PC-3 (cell line): ENCODE results near the gene SRGAP2B. TPM values are rescaled to one million over a fixed set of nuclear protein-coding genes. Genes with fewer than 3 reads are reported as not detected.
"Not testable (repeated sequence)": the region's sequence is repeated elsewhere in the genome, so short reads cannot be mapped to it uniquely, and the experiment has no call there.

Source experiments
- ATAC-seq: fragments of 200-7000 bp; cut with Tn5 transposase; 2 replicates; pipeline ENCODE4 v1.9.1; 2020; ENCODE audit warnings: mild to moderate bottlenecking, moderate library complexity
- BruUV-seq: library from RNA; stranded (reverse); fragments of 400-500 nt; replicated peaks from 2 replicates; lab custom pipeline; 2021; lab: Mats Ljungman, UMichigan
- CTCF ChIA-PET: fragments of 300-600 bp; sonication (Branson Sonifier 250); formaldehyde crosslinking; loops from one replicate; lab custom pipeline; 2022; ENCODE audit warnings: antibody characterized with exemption; lab: Charles Lee
- POLR2A ChIA-PET: fragments of 300-600 bp; sonication (Branson Sonifier 250); formaldehyde crosslinking; loops from one replicate; lab custom pipeline; 2022; ENCODE audit warnings: antibody characterized with exemption; ENCODE audit not compliant: unreplicated experiment; lab: Charles Lee
- DNase-seq: peaks from one replicate; pipeline ENCODE4 v3.0.0-alpha.2; 2015
- H2AFZ ChIP-seq: fragments of 300-600 bp; sonication (generic); 2 replicates; pipeline ENCODE4 v1.6.0; 2016; ENCODE audit warnings: antibody characterized with exemption, low read length
- H3F3A ChIP-seq: fragments of 300-600 bp; sonication (generic); one replicate; pipeline ENCODE4 v1.6.0; 2017; ENCODE audit warnings: antibody characterized with exemption, low read length, control low read depth, mild to moderate bottlenecking; ENCODE audit not compliant: unreplicated experiment
- H3K27ac ChIP-seq: fragments of 300-600 bp; sonication (generic); 2 replicates; pipeline ENCODE4 v1.5.1; 2016; ENCODE audit warnings: mild to moderate bottlenecking, low read length
- H3K27me3 ChIP-seq: fragments of 300-600 bp; sonication (generic); 2 replicates; pipeline ENCODE4 v1.6.1; 2016; ENCODE audit warnings: low read length, mixed read lengths
- H3K36me3 ChIP-seq: fragments of 300-600 bp; sonication (generic); 2 replicates; pipeline ENCODE4 v1.6.1; 2016; ENCODE audit warnings: low read depth, mixed run types, low read length, mixed read lengths
- H3K4me1 ChIP-seq: fragments of 300-600 bp; sonication (generic); 2 replicates; pipeline ENCODE4 v1.5.1; 2016; ENCODE audit warnings: low read length; ENCODE audit not compliant: insufficient read depth
- H3K4me2 ChIP-seq: fragments of 300-600 bp; sonication (generic); 2 replicates; pipeline ENCODE4 v1.6.0; 2016; ENCODE audit warnings: low read length
- H3K4me3 ChIP-seq: fragments of 300-600 bp; sonication (generic); 2 replicates; pipeline ENCODE4 v1.5.1; 2016; ENCODE audit warnings: mild to moderate bottlenecking, low read length, mixed read lengths
- H3K79me2 ChIP-seq: fragments of 300-600 bp; sonication (generic); 2 replicates; pipeline ENCODE4 v1.6.1; 2017; ENCODE audit warnings: low read length, mixed read lengths
- H3K9ac ChIP-seq: fragments of 300-600 bp; sonication (generic); 2 replicates; pipeline ENCODE4 v1.6.0; 2016; ENCODE audit warnings: mild to moderate bottlenecking, low read length
- H3K9me2 ChIP-seq: fragments of 300-600 bp; sonication (generic); replicated peaks from 2 replicates; pipeline ENCODE4 v1.6.1; 2016; ENCODE audit warnings: mixed run types, low read length, mixed read lengths
- H3K9me3 ChIP-seq: fragments of 300-600 bp; sonication (generic); 2 replicates; pipeline ENCODE4 v1.6.1; 2016; ENCODE audit warnings: low read length, mixed read lengths
- H4K20me1 ChIP-seq: fragments of 300-600 bp; sonication (generic); 2 replicates; pipeline ENCODE4 v1.6.1; 2016; ENCODE audit warnings: low read length, mixed read lengths
- intact Hi-C: fragments of 100-400 bp; cut with micrococcal nuclease; formaldehyde crosslinking; loops from 2 replicates; pipeline ENCODE4 v1.9.0; 2023
- total RNA-seq: library from RNA; depleted of rRNA; stranded (reverse); fragments of >200 nt; gene quantifications from 2 replicates; pipeline ENCODE4 v1.2.3, GENCODE V29; 2014

Gene SRGAP2B
- total RNA-seq, 1 experiment from 2014 or later = 14.3 TPM

DNA sequence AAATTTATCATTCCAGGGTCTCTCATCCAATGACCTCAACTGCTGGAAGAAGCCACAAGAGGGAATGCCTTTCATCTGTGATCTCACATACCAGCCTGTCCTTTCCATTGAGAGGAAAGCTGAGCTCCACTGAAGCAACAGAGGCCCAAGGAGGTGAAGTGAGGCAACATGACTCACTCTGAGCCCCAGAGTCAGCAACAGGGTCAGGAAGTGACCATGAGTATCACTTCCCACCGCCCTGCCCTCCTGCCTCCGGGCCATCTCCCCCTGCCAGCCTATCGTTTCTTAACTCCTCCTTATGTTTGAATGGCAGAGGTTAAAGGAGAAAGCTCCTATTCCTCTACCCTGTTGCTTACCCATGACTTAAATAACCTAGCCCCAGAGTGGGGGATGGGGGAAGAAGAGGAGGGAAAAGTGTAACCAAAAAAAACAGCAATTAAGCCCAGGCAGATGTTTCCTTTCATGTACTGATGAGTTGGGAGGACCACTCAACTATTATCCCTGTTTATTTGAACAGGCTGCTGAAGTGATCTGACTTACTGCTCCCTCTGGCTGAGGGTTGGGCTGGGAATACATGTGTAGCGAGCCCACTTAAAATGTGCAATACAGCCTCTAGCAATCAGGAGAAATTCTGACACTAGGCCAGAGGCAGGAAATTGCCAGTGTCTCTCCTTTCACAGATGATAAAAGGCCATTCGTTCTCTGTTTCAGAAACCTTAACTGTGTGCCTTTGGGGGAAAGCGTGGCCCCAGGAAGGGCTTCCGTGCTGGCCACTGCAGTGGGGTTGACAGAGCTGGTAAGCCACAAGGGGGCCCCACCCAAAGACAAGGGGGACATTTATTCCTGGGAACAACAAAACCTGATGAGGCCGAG, 177.7 kb downstream of the SRGAP2B start:
- H3K4me1 ChIP-seq, H3K27me3 ChIP-seq, H3K4me2 ChIP-seq, intact Hi-C loops, H3K27ac ChIP-seq, H3K9ac ChIP-seq, H3K36me3 ChIP-seq, POLR2A ChIA-PET, H3F3A ChIP-seq, DNase-seq, H3K4me3 ChIP-seq, CTCF ChIA-PET, H2AFZ ChIP-seq, H3K79me2 ChIP-seq, H4K20me1 ChIP-seq, H3K9me3 ChIP-seq, H3K9me2 ChIP-seq, BruUV-seq: not testable (repeated sequence)
- ATAC-seq = peak; percentile 55

DNA sequence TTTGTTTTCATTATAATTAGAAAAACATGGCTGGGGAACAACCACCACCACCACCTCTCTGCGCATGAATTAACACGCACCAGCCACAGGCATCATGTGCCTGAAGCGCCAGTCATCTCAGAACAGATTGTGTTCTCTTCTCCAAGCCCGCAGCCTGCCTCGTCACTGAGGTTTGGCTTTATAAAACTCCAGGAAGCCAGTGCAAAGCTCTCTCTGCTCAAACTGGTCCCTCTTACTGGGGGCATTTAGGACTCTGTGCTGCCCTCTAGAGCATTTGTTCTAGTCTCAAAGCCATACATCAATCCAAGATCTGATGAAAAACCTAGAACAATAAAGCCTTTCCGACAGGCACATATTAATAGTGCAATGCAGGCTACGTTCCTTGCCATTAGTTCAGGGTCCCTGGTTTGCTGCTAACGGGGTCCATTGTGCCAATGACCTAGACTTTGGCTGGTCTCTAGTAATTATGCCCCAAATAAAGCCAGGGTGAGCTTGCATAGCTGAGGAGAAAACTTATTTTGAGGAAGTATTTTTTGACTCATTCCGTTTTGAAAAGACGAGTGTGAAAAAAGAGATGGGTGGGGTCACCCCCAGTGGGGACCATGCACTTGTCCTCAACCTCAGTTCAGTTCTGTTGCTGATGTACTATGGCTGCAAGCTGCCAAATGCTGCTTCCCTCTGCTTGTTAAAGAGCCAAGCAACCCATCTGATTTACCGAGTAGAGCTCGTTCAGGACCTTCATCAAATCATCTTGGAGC, 181.0 kb downstream of the SRGAP2B start:
- H3K9ac ChIP-seq, H3K9me3 ChIP-seq, H3K4me3 ChIP-seq, DNase-seq, H3K79me2 ChIP-seq, H3K4me1 ChIP-seq, H3K27me3 ChIP-seq, H3F3A ChIP-seq, H3K36me3 ChIP-seq, POLR2A ChIA-PET, ATAC-seq, H3K27ac ChIP-seq, CTCF ChIA-PET, H4K20me1 ChIP-seq, H3K9me2 ChIP-seq, intact Hi-C loops, H3K4me2 ChIP-seq, BruUV-seq, H2AFZ ChIP-seq: not testable (repeated sequence)

DNA sequence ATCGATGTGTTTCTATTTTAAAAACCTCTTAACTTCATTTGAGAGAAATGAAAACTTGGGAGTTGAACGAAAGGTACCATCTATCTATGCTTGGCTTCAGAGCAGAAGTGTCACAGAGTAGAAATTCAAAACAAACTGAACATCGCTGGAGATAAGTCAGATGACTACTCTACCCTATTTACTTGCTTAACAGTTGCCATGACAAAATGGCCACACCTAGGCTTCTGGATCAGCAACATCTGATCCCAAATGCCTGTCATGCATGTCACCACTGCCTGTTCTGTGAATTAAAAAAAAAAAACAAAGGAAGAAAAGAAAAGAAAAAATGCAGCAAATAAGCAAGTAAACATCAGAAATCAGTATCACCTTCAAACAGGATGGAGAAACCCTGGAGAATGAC, 181.7 kb downstream of the SRGAP2B start:
- H3K27me3 ChIP-seq, H3K9me2 ChIP-seq, intact Hi-C loops, H3K36me3 ChIP-seq, BruUV-seq, H3K4me1 ChIP-seq, H3K4me2 ChIP-seq, ATAC-seq, CTCF ChIA-PET, H3K9ac ChIP-seq, H3F3A ChIP-seq, H3K79me2 ChIP-seq, H4K20me1 ChIP-seq, H3K4me3 ChIP-seq, POLR2A ChIA-PET, H3K27ac ChIP-seq, H3K9me3 ChIP-seq, DNase-seq, H2AFZ ChIP-seq: not testable (repeated sequence)

DNA sequence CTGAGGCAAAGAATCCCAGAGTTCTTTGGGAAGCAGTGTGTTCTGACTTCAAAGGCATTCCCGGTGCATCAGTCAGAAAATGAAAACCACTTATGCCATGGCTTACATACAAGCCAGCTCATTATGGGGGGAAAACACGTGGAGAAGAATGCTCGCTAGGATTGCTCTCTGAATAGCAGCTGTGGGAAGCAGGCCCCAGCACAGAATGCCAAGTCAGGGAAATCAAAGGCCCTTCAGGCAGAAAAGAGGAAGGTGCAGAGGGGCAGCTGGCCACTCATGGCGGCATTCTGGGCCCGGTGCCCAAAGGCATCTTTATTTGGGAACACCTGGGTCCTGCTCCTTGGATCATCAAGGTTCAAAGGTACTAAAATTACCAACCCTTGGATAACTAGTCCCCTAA, 184.4 kb downstream of the SRGAP2B start:
- ATAC-seq, H3K9me3 ChIP-seq, H3K27me3 ChIP-seq, H3K9ac ChIP-seq, intact Hi-C loops, POLR2A ChIA-PET, H3K4me3 ChIP-seq, DNase-seq, H3F3A ChIP-seq, H3K4me2 ChIP-seq, H4K20me1 ChIP-seq, CTCF ChIA-PET, H3K27ac ChIP-seq, H2AFZ ChIP-seq, H3K4me1 ChIP-seq, H3K36me3 ChIP-seq, H3K9me2 ChIP-seq, H3K79me2 ChIP-seq: not testable (repeated sequence)
- TSS peak; percentile 31 for BruUV-seq

DNA sequence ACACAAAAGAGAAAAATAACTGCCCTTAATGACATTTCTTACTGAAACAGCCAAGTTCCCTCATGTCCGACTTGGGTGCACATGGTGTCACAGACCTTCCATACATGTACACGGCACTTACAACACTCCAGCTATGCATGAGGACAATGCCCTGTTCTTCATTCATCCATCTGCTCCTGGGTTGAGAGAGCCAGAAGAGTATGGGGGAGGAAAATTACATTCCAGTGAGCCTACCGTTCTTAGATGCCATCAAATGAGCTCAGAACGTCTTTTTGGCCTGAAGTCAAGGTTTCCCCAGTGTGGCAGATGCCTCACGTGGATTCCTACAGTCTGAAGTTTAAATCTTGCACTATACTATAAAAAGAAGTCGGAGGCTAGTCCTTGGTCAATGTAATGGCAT, 194.3 kb downstream of the SRGAP2B start:
- CTCF ChIA-PET, POLR2A ChIA-PET, ATAC-seq, H4K20me1 ChIP-seq, intact Hi-C loops, H2AFZ ChIP-seq, BruUV-seq, H3K27me3 ChIP-seq, H3K9ac ChIP-seq, H3K36me3 ChIP-seq, H3K79me2 ChIP-seq, DNase-seq, H3K4me1 ChIP-seq, H3K27ac ChIP-seq, H3F3A ChIP-seq, H3K9me3 ChIP-seq, H3K4me2 ChIP-seq, H3K4me3 ChIP-seq, H3K9me2 ChIP-seq: not testable (repeated sequence)

DNA sequence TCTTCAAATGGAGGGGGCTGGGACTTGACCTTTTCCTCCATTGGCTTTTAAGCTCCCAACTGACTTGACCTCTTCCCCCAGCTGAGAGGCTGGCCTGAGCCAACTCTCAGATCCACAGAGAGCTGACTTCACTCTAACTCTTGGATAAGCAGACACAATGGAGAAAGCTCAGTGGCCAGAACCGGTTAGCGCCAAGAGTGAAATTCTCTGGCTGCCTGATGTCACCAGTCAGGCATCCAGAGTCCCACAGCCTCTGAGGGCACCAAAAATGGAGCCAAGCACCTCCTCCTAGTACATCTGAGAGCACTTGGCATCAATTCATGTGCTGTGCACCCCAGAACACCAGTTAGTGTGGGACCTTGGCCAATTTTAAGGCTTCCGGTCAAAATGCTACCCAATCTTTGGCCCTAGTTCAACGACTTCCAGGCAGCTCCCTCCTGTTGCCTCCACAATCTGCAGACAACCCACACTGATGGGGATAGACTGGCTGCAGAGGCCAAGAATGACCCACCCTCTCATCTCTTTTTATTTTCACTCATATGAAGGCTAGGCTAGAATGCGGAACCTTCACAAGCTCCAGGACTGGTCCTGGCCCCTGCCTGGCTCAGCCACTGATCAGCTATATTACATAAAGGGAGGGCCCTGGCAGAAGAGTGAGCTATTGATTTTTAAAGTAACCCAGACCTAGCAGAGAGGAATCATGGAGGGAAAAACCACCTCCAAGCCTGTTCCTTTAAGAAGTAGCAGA, 200.5 kb downstream of the SRGAP2B start:
- H3K9me2 ChIP-seq, H3K27ac ChIP-seq, H4K20me1 ChIP-seq, H3K79me2 ChIP-seq, H3K9me3 ChIP-seq, DNase-seq, H2AFZ ChIP-seq, H3F3A ChIP-seq, H3K36me3 ChIP-seq, H3K4me2 ChIP-seq, H3K4me1 ChIP-seq, BruUV-seq, POLR2A ChIA-PET, CTCF ChIA-PET, H3K9ac ChIP-seq, ATAC-seq, H3K27me3 ChIP-seq, H3K4me3 ChIP-seq, intact Hi-C loops: not testable (repeated sequence)
